IMR-90 (cell line): ENCODE measurements around the gene SASH1. TPM values are rescaled to one million over a fixed set of nuclear protein-coding genes. Genes with fewer than 3 reads are reported as not detected.

Experiments
- polyA plus RNA-seq, 3 experiments: library from polyadenylated mRNA; depleted of rRNA; stranded (reverse); fragments of >200 nt; gene quantifications; 2 replicates each; pipeline ENCODE4 v1.2.3, GENCODE V29; 2012; ENCODE audit warnings: low replicate concordance in 1 of 3
- total RNA-seq: library from RNA; depleted of rRNA; stranded (reverse); fragments of >200 nt; gene quantifications from 2 replicates; pipeline ENCODE4 v1.2.3, GENCODE V29; 2012
- TF ChIP-seq, protein P1 (sequence below): fragments of 150-350 bp; IDR thresholded peaks from 2 replicates; pipeline ENCODE4 v1.6.1; 2016; ENCODE audit warnings: low read depth, mild to moderate bottlenecking, low read length, moderate library complexity, borderline replicate concordance
- TF ChIP-seq, protein P2 (sequence below): conservative IDR thresholded peaks from 2 replicates; pipeline ENCODE4 v1.5.1; 2012; ENCODE audit warnings: mild to moderate bottlenecking, low read depth, low read length, improper control_type of control experiment

SASH1 gene
- total and polyA plus RNA-seq, 2 of the 4 experiments (the other 2 are of a cell fraction), result 11.6 to 16.5 TPM

DNA sequence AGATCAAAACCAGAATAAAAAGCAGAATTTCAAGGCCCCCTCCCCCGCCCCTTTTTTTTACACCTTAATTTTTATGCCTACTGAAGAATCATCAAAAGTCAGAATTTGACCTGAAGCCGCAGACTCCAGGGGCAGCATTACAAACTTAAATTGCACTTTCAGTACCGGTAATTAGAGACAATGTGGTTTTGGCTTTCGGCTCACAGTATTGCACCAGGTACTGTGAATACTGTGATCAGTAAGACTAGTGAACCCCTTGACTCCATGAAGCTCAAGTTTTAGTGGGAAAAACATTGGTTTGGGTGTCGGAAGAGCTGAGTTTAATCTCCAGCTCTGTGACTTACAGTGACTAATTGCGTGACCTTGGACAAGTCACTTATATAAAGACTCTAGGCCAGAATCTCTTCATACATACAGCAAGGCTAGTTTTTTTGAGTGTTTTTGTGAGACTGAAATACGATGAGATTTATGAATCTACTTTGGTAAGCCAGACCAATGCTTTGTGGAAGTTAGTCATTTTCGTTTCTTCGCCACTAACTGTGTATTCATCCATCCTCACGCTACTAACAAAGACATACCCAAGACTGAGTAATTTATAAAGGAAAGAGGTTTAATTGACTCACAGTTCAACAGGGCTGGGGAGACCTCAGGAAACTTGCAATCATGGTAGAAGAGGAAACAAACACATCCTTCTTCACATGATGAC lies 114.7 kb downstream of the SASH1 start (continued):
- TF ChIP-seq, protein P1, sequence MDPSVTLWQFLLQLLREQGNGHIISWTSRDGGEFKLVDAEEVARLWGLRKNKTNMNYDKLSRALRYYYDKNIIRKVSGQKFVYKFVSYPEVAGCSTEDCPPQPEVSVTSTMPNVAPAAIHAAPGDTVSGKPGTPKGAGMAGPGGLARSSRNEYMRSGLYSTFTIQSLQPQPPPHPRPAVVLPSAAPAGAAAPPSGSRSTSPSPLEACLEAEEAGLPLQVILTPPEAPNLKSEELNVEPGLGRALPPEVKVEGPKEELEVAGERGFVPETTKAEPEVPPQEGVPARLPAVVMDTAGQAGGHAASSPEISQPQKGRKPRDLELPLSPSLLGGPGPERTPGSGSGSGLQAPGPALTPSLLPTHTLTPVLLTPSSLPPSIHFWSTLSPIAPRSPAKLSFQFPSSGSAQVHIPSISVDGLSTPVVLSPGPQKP, result no peak
- TF ChIP-seq, protein P2, sequence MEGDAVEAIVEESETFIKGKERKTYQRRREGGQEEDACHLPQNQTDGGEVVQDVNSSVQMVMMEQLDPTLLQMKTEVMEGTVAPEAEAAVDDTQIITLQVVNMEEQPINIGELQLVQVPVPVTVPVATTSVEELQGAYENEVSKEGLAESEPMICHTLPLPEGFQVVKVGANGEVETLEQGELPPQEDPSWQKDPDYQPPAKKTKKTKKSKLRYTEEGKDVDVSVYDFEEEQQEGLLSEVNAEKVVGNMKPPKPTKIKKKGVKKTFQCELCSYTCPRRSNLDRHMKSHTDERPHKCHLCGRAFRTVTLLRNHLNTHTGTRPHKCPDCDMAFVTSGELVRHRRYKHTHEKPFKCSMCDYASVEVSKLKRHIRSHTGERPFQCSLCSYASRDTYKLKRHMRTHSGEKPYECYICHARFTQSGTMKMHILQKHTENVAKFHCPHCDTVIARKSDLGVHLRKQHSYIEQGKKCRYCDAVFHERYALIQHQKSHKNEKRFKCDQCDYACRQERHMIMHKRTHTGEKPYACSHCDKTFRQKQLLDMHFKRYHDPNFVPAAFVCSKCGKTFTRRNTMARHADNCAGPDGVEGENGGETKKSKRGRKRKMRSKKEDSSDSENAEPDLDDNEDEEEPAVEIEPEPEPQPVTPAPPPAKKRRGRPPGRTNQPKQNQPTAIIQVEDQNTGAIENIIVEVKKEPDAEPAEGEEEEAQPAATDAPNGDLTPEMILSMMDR, result no peak
